Uterus (tissue), 4 donors: Measurements from ENCODE around the gene E2F1. TPM values are rescaled to one million over a fixed set of nuclear protein-coding genes. Genes with fewer than 3 reads are reported as not detected.

Experiments used
- DNase-seq, 2 donors: peaks; one replicate each; pipeline ENCODE4 v3.0.0-alpha.2; 2019 to 2020
- H3K27ac ChIP-seq, 2 donors: fragments of 200-600 bp; sonication (generic); 1 replicate in 1 of 2; 2 replicates in 1 of 2; pipeline ENCODE4 v1.5.1; 2016 to 2018
- H3K27me3 ChIP-seq, 2 donors: fragments of 200-600 bp; sonication (generic); one replicate each; pipeline ENCODE4 v1.5.1; 2018 to 2019; ENCODE audit warnings: control low read depth in 1 of 2
- H3K36me3 ChIP-seq, 2 donors: fragments of 200-600 bp; sonication (generic); one replicate each; pipeline ENCODE4 v1.5.1; 2019; ENCODE audit warnings: control low read depth in 1 of 2
- H3K4me1 ChIP-seq, 2 donors: fragments of 200-600 bp; sonication (generic); one replicate each; pipeline ENCODE4 v1.5.1; 2018 to 2019; ENCODE audit warnings: control low read depth in 1 of 2
- H3K4me3 ChIP-seq, 2 donors: fragments of 200-600 bp; sonication (generic); 1 replicate in 1 of 2; 2 replicates in 1 of 2; pipeline ENCODE4 v1.5.1; 2018 to 2019; ENCODE audit warnings: mild to moderate bottlenecking in 1 of 2
- H3K9me3 ChIP-seq, 2 donors: fragments of 200-600 bp; sonication (generic); one replicate each; pipeline ENCODE4 v1.5.1; 2019; ENCODE audit warnings: control low read depth in 1 of 2
- POLR2A ChIP-seq, 2 donors: fragments of 450-650 bp; IDR thresholded peaks; one replicate each; pipeline ENCODE4 v1.6.1; 2016; ENCODE audit warnings: antibody characterized with exemption in 2 of 2, mild to moderate bottlenecking in 1 of 2, moderate library complexity in 1 of 2
- intact Hi-C: fragments of 100-400 bp; cut with DNase I; formaldehyde crosslinking; loops from one replicate; pipeline ENCODE4 v1.15.1; 2023; ENCODE audit warnings: low total_unique reads
- total RNA-seq, 4 donors: library from RNA; depleted of rRNA in 3 of 4; stranded (reverse); fragments of >200 nt in 3 of 4; gene quantifications; one replicate each; pipeline versions ENCODE4 v1.1.0 to v1.2.4, GENCODE V29; 2014 to 2023
- TF ChIP-seq, protein P1 (sequence below), 4 experiments: fragments of 200-600 bp in 2 of 4; fragments of 450-650 bp in 2 of 4; sonication (generic) in 2 of 4; IDR thresholded peaks; one replicate each; pipeline ENCODE4 v1.5.1; 2016 to 2019; ENCODE audit warnings: antibody characterized with exemption in 4 of 4, mild to moderate bottlenecking in 2 of 4, moderate library complexity in 1 of 4
- donor health status: DM: yes; HTN: yes; CAD: no.

The E2F1 gene
- total RNA-seq, 4 donors from 2014 or later, result 0.51 to 7.3 (median 1.5) TPM; not detected in 1

DNA sequence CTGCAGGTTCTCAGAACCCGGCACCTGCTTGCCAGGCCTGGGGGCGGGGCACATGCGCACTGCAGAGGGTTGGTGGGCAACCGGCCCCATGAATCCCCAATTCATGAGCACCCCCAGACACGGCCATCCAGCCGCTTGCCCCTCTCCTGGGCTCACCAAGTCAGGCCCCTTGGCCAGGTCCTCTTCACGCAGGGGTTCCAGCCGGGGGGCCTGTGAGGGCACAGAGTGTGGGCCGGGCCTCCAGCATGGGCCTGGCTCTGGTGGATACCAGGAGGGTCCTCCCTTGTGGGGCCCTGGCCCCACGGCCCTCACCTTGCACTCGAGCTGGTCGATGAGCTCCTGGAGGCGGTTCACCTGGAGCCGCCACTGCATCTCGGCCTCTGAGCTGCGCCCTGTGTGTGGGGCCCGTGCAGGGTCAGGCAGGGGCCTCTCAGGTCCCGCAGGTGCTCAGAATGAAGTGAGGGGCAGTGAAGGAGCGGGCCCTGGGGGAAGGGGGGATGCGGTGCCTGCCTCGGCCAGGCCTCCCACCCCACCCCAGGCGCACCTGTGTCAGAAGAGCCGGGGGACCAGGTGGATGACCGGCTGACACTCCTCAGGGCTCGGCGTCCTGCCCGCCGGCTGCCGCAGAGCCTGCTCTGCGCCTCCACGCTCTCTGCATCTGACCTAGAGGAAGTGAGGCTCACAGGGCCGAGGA is 26.7 kb downstream of the E2F1 start:
- DNase-seq, result no peak
- intact Hi-C loops, result no loop called here
- Histone ChIP-seq H3K4me1 (peaks cover 0 to 7% of the 10 kb centered on the region in 2 donors), H3K36me3 (no peaks in the 10 kb centered on the region), H3K27me3 (no peaks in the 10 kb centered on the region), H3K27ac (no peak overlapping the region), H3K4me3 (no peak overlapping the region), H3K9me3 (no peaks in the 10 kb centered on the region)
- TF ChIP-seq POLR2A (IDR thresholded peaks at IDR 0.05), result no peak

DNA sequence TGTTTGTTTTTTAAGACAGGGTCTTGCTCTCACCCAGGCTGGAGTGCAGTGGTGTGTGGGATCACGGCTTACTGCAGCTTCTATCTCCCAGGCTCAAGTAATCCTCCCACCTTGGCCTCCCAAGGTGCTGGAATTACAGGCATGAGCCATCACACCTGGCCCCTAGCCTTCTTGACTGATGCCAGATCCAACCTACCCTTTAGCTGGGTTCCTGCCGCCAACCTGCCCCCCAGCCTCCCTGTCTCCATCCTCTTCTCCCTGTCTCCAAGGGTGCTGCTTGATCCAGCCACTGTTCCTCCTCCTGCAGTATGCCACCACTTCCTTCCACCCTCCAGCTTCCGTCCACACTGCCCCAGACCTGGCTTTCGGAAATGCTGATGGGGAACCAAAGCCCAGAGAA is 27.3 kb downstream of the E2F1 start:
- DNase-seq, result no peak
- intact Hi-C loops, result no loop called here
- no peak for TF ChIP-seq POLR2A (IDR thresholded peaks at IDR 0.05)
- TF ChIP-seq, protein P1, sequence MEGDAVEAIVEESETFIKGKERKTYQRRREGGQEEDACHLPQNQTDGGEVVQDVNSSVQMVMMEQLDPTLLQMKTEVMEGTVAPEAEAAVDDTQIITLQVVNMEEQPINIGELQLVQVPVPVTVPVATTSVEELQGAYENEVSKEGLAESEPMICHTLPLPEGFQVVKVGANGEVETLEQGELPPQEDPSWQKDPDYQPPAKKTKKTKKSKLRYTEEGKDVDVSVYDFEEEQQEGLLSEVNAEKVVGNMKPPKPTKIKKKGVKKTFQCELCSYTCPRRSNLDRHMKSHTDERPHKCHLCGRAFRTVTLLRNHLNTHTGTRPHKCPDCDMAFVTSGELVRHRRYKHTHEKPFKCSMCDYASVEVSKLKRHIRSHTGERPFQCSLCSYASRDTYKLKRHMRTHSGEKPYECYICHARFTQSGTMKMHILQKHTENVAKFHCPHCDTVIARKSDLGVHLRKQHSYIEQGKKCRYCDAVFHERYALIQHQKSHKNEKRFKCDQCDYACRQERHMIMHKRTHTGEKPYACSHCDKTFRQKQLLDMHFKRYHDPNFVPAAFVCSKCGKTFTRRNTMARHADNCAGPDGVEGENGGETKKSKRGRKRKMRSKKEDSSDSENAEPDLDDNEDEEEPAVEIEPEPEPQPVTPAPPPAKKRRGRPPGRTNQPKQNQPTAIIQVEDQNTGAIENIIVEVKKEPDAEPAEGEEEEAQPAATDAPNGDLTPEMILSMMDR (IDR thresholded peaks at IDR 0.05), result no peak
- no peaks in the 10 kb centered on the region for H3K9me3 ChIP-seq
- peaks cover 0 to 7% of the 10 kb centered on the region in 2 donors for H3K4me1 ChIP-seq
- no peaks in the 10 kb centered on the region for H3K36me3 ChIP-seq
- no peaks in the 10 kb centered on the region for H3K27me3 ChIP-seq
- H3K27ac ChIP-seq, result no peak overlapping the region
- no peak overlapping the region for H3K4me3 ChIP-seq

DNA sequence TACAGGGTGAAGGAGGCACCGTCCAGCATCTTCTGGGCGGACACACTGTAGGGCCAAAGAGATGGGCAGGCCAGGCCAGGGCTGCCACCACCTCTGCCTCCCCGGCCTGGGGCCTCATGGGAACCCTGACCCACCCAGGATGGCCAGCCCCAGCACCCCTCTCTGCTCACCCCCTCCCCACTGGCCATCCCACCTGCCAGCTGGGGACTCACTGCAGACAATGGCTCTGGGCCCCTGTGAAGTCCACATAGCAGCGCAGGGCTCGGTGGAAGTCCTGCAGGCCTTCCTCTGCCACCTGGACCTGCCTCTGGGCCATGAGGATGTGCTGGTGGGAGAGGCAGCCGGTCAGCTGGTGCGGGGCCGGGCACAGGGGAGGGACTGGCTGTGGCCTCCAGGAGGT is 27.7 kb downstream of the E2F1 start:
- Histone ChIP-seq H3K27ac (no peak overlapping the region), H3K36me3 (no peaks in the 10 kb centered on the region), H3K9me3 (no peaks in the 10 kb centered on the region), H3K4me1 (peaks cover 0 to 10% of the 10 kb centered on the region in 2 donors), H3K27me3 (no peaks in the 10 kb centered on the region), H3K4me3 (no peak overlapping the region)
- TF ChIP-seq, protein P1 (IDR thresholded peaks at IDR 0.05), result no peak
- TF ChIP-seq POLR2A (IDR thresholded peaks at IDR 0.05), result no peak
- intact Hi-C loops, result no loop called here
- no peak for DNase-seq

DNA sequence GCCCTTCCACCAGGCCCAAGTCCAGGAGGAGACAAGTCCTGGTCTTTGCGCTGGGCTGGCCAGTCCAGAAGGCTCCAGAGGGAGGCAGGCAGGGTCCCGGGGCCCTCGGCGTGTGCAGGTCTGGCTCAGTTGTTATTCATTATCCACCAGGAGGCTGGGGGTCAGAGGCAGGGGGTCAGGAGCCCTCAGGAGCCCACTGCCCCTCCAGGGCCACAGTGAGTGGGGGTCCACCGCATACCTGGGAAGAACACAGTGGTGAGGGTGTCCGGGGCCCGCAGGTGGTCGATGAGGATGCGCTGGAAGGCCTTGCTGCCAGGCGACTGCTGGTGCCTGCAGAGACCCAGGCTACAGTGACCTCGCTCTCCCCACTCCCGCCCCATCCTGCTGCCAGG is 28.5 kb downstream of the E2F1 start:
- H3K36me3 ChIP-seq, result no peaks in the 10 kb centered on the region
- H3K4me1 ChIP-seq, result peaks cover 0 to 6% of the 10 kb centered on the region in 2 donors
- no peaks in the 10 kb centered on the region for H3K9me3 ChIP-seq
- DNase-seq, result no peak
- H3K27me3 ChIP-seq, result no peaks in the 10 kb centered on the region
- H3K4me3 ChIP-seq, result no peak overlapping the region
- no peak overlapping the region for H3K27ac ChIP-seq
- no peak for TF ChIP-seq POLR2A (IDR thresholded peaks at IDR 0.05)
- TF ChIP-seq, protein P1 (IDR thresholded peaks at IDR 0.05), result no peak
- intact Hi-C loops, result no loop called here

DNA sequence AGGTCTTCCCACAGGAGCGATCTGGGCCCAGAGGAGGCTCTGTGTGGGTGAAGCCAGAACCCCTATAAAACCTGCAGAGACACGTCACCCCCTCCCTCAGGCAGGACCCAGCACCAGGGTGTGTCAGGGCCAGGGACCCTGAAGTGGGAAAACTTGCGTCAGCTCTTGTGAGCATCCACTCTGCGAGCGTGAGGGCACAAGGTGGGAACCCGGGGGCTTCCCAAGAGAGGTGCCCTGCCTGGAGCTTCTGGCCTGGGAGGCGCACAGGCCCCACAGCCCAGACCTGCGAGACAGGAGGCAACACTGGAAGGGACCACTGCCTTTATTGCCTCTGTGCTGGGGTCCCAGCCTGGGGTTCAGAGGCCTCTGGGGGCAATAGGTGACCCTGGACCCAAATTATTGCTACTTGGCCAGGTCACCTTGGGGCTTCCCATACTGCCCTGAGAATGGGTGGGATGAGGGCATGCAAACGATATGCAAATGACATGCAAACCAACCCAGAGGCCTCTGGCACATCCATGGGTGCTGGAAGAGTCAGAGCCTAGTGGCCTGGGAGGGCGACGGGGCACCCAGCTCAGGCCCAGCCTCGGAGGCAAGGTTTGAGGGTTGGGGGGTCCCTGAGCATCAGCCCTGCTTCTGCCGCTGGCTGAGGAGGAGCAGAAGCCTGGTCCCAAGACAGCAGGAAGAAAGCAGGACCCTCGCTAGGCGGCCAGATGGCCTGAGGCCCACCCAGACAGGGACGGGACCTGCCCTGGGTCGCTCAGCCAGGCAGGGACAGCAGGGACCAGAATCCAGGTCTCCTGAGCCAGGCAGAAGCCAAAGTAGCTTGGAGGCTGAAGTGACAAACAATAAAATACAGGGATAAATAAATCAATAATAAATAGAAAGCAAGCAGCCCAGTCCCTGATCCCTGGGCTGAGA is 29.1 kb downstream of the E2F1 start:
- TF ChIP-seq POLR2A (IDR thresholded peaks at IDR 0.05), result no peak
- TF ChIP-seq, protein P1 (IDR thresholded peaks at IDR 0.05), result no peak
- Histone ChIP-seq H3K9me3 (no peaks in the 10 kb centered on the region), H3K4me3 (no peak overlapping the region), H3K4me1 (peaks cover 0 to 4% of the 10 kb centered on the region in 2 donors), H3K36me3 (no peaks in the 10 kb centered on the region), H3K27me3 (no peaks in the 10 kb centered on the region), H3K27ac (no peak overlapping the region)
- no peak for DNase-seq
- intact Hi-C loops, result no loop called here
